MCF 10A (cell line): Measurements from ENCODE around the gene NOL6. TPM values are rescaled to one million over a fixed set of nuclear protein-coding genes. Genes with fewer than 3 reads are reported as not detected.
"Not testable (repeated sequence)": the region's sequence is repeated elsewhere in the genome, so short reads cannot be mapped to it uniquely, and the experiment has no call there.

Experiments used
- BruUV-seq: library from RNA; stranded (reverse); fragments of 400-500 nt; replicated peaks from 2 replicates; lab custom pipeline; 2021; lab: Mats Ljungman, UMichigan
- CTCF ChIA-PET: fragments of 300-600 bp; sonication (Branson Sonifier 250); formaldehyde crosslinking; extraction: SDS; loops from one replicate; lab custom pipeline; 2021; ENCODE audit warnings: antibody characterized with exemption, inconsistent platforms; lab: Yijun Ruan, JAX
- POLR2A ChIA-PET: fragments of 300-600, 350-650 bp; sonication (Branson Sonifier 250); formaldehyde crosslinking; extraction: SDS; loops from one replicate; lab custom pipeline; 2020; ENCODE audit warnings: antibody characterized with exemption, inconsistent platforms; lab: Yijun Ruan, JAX
- DNase-seq: peaks from one replicate; pipeline ENCODE4 v3.0.0-alpha.2; 2018; ENCODE audit not compliant: unreplicated experiment
- H3K27ac Mint-ChIP-seq: one replicate; pipeline ENCODE4 v1.8.0; 2022; ENCODE audit warnings: mild to moderate bottlenecking, low read depth, mixed read lengths; ENCODE audit not compliant: unreplicated experiment
- H3K27me3 Mint-ChIP-seq: one replicate; pipeline ENCODE4 v1.8.0; 2022; ENCODE audit warnings: mixed read lengths; ENCODE audit not compliant: insufficient read depth, unreplicated experiment
- H3K36me3 Mint-ChIP-seq: one replicate; pipeline ENCODE4 v1.8.0; 2022; ENCODE audit warnings: mild to moderate bottlenecking, moderate library complexity, mixed read lengths; ENCODE audit not compliant: insufficient read depth, unreplicated experiment
- H3K4me1 Mint-ChIP-seq: one replicate; pipeline ENCODE4 v1.8.0; 2022; ENCODE audit warnings: mixed read lengths; ENCODE audit not compliant: insufficient read depth, unreplicated experiment
- H3K4me3 Mint-ChIP-seq: one replicate; pipeline ENCODE4 v1.8.0; 2022; ENCODE audit warnings: mild to moderate bottlenecking, moderate library complexity, mixed read lengths; ENCODE audit not compliant: unreplicated experiment
- H3K9me3 Mint-ChIP-seq: one replicate; pipeline ENCODE4 v1.8.0; 2022; ENCODE audit warnings: mixed read lengths; ENCODE audit not compliant: unreplicated experiment
- intact Hi-C: fragments of 100-400 bp; cut with micrococcal nuclease; formaldehyde crosslinking; loops from 2 replicates; pipeline ENCODE4 v1.14.1; 2022
- total RNA-seq: library from RNA; stranded (reverse); gene quantifications from 2 replicates; pipeline ENCODE4 v1.2.3, GENCODE V29; 2022
- TF ChIP-seq, protein P1 (sequence below): fragments of 200-600 bp; IDR thresholded peaks from one replicate; pipeline ENCODE4 v1.8.0; 2022; ENCODE audit warnings: antibody characterized with exemption, mild to moderate bottlenecking; ENCODE audit not compliant: unreplicated experiment

Gene NOL6
- total RNA-seq, 1 experiment from 2014 or later, result 48.6 TPM

DNA sequence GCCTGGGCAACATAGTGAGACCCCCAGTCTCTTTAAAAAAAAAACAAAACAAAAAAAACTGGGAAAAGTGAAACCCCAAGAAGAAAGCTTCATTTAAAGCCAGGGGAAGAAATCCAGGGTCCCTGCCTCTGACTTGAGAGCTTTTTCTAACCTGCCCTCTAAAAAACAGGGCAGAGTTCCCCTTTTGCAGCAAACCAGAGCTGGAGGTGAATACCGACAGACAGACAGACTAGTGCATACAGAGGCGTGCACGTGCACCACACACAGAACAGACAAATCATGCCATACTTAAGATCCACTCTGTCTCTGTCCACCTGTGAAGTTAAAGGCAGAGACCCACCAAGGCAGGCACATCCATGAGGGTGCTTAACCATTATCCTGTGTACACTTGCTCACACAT, 14.6 kb downstream of the NOL6 start:
- DNase-seq, result no peak
- no TSS peak for BruUV-seq
- no peaks in the 10 kb centered on the region for H3K9me3 Mint-ChIP-seq
- peaks cover 16% of the 10 kb centered on the region for H3K4me1 Mint-ChIP-seq
- TF ChIP-seq, protein P1, sequence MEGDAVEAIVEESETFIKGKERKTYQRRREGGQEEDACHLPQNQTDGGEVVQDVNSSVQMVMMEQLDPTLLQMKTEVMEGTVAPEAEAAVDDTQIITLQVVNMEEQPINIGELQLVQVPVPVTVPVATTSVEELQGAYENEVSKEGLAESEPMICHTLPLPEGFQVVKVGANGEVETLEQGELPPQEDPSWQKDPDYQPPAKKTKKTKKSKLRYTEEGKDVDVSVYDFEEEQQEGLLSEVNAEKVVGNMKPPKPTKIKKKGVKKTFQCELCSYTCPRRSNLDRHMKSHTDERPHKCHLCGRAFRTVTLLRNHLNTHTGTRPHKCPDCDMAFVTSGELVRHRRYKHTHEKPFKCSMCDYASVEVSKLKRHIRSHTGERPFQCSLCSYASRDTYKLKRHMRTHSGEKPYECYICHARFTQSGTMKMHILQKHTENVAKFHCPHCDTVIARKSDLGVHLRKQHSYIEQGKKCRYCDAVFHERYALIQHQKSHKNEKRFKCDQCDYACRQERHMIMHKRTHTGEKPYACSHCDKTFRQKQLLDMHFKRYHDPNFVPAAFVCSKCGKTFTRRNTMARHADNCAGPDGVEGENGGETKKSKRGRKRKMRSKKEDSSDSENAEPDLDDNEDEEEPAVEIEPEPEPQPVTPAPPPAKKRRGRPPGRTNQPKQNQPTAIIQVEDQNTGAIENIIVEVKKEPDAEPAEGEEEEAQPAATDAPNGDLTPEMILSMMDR, result no peak
- CTCF ChIA-PET, result interaction anchor here (0.6 to 2.0 kb wide), 8 partner anchors 14 to 206 kb away, joined by 3 to 6 read pairs (median 4); partner anchors contain the start of gene NOL6
- H3K4me3 Mint-ChIP-seq, result no peak overlapping the region
- peaks cover 23% of the 10 kb centered on the region for H3K36me3 Mint-ChIP-seq
- intact Hi-C loops, result no loop called here
- no peaks in the 10 kb centered on the region for H3K27me3 Mint-ChIP-seq
- H3K27ac Mint-ChIP-seq, result peak overlapping the region; percentile 78
- POLR2A ChIA-PET, result interaction anchor here (0.7 to 0.8 kb wide), 2 partner anchors 14 to 15 kb away, joined by 3 to 4 read pairs; partner anchors contain the start of gene NOL6

DNA sequence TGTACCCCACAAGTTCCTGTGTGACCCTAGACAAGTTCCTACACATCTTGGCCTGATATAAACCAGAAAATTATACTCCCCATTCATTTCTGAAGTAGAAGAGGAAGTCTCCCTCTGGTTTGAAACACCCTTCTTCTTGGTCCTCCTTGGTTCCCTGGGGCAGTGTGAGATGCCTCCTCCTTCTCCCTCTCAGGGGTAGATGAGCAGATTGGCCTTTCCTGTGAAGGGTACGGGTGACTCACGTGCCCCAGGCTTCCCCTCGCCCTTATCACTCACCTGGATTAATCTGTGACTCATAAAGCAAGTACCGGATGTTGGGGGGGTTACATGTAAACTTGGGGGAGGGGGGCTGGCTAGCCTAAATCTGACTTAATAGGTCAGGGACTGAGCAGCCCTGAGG, 15.3 kb downstream of the NOL6 start:
- no peak overlapping the region for H3K4me3 Mint-ChIP-seq
- H3K27ac Mint-ChIP-seq, result peak overlapping the region; percentile 78
- no peaks in the 10 kb centered on the region for H3K27me3 Mint-ChIP-seq
- no peaks in the 10 kb centered on the region for H3K9me3 Mint-ChIP-seq
- no TSS peak for BruUV-seq
- peak; percentile 73 for DNase-seq
- peaks cover 16% of the 10 kb centered on the region for H3K4me1 Mint-ChIP-seq
- intact Hi-C loops, result no loop called here
- CTCF ChIA-PET, result interaction anchor here (0.6 to 3.8 kb wide), 5 partner anchors 9 to 232 kb away, joined by 3 to 19 read pairs (median 4); no protein-coding TSS in a partner anchor
- POLR2A ChIA-PET, result interaction anchor here (0.7 to 0.8 kb wide), 3 partner anchors 14 to 43 kb away, joined by 3 to 4 read pairs (median 3); partner anchors contain the start of gene NOL6
- TF ChIP-seq, protein P1, result no peak
- H3K36me3 Mint-ChIP-seq, result peaks cover 19% of the 10 kb centered on the region

DNA sequence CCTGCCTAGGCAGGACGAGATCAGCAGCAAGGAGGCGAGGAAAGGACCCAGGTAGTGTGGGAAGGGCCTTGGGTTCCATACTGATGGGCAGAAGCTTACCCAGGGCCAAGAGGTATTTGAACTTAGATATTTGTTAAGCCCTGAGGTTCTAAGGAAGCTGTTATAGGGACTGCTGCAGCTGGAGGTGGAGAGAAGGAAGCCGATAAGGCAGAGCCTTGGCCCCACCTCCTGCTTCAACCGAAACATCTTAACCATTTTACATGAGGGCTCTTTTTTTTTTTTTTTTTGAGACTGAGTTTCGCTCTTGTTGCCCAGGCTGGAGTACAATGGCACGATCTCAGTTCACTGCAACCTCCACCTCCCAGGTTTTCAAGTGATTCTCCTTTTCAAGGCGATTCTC, 17.8 kb downstream of the NOL6 start:
- TF ChIP-seq, protein P1, result no peak
- Mint-ChIP-seq H3K27ac (no peak overlapping the region), H3K4me3 (no peak overlapping the region), H3K4me1 (peaks cover 24% of the 10 kb centered on the region), H3K36me3 (peaks cover 4% of the 10 kb centered on the region), H3K9me3 (no peaks in the 10 kb centered on the region), H3K27me3 (no peaks in the 10 kb centered on the region)
- ChIA-PET CTCF (interaction anchor here (0.6 to 5.1 kb wide), 5 partner anchors 11 to 223 kb away, joined by 3 to 33 read pairs (median 4); partner anchors contain the start of gene NOL6), POLR2A (interaction anchor here (0.6 kb wide), 1 partner anchor 40 kb away, joined by 3 read pairs; no protein-coding TSS in a partner anchor)
- intact Hi-C loops, result no loop called here
- DNase-seq, result no peak
- BruUV-seq, result no TSS peak

DNA sequence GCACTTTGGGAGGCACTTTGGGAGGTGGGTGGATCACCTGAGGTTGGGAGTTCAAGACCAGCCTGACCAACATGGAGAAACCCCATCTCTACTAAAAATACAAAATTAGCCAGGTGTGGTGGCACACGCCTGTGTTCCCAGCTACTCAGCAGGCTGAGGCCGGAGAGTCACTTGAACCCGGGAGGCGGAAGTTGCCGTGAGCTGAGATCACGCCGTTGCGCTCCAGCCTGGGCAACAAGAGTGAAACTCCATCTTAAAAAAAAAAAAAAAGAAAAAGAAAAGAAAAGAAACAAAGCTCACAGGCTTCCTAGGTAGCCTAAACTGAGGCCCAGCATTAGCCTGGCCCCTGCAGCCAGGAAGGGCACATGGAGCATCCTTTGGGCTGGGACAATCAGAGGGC, 18.3 kb downstream of the NOL6 start:
- POLR2A ChIA-PET, result interaction anchor here (0.6 kb wide), 1 partner anchor 41 kb away, joined by 3 read pairs; no protein-coding TSS in a partner anchor
- BruUV-seq, H3K27ac Mint-ChIP-seq, H3K9me3 Mint-ChIP-seq, DNase-seq, H3K4me3 Mint-ChIP-seq, H3K27me3 Mint-ChIP-seq, H3K36me3 Mint-ChIP-seq, intact Hi-C loops: not testable (repeated sequence)
- CTCF ChIA-PET, result interaction anchor here (0.6 to 5.1 kb wide), 5 partner anchors 11 to 223 kb away, joined by 3 to 33 read pairs (median 4); partner anchors contain the start of gene NOL6
- H3K4me1 Mint-ChIP-seq, result peaks cover 24% of the 10 kb centered on the region

DNA sequence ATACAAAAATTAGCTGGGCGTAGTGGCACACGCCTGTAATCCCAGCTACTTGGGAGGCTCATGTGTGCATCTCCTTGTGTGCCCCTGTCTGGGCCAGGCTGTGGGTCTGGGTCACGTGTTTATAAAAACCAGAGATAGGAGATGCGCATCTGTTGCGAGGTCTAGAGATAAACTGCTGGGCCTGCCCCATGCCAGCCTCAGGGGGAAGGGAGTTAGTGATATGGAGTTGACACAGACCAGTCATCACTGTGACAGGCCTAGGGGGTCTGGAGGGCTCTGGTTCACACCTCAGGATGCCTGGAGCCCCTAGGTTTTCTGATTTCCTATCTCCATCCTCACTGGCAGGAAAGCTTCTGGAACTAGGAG, 19.1 kb downstream of the NOL6 start:
- H3K9me3 Mint-ChIP-seq, H3K36me3 Mint-ChIP-seq, H3K27ac Mint-ChIP-seq, DNase-seq, BruUV-seq, H3K4me3 Mint-ChIP-seq, H3K27me3 Mint-ChIP-seq, intact Hi-C loops: not testable (repeated sequence)
- ChIA-PET CTCF (interaction anchor here (2.0 to 6.4 kb wide), 4 partner anchors 10 to 80 kb away, joined by 10 to 91 read pairs (median 25); partner anchors contain the start of gene NOL6), POLR2A (interaction anchor here (1.0 kb wide), 2 partner anchors 38 to 132 kb away, joined by 3 to 5 read pairs; no protein-coding TSS in a partner anchor)
- peaks cover 24% of the 10 kb centered on the region for H3K4me1 Mint-ChIP-seq
